HT1080 (cell line): Measurements from ENCODE around the gene TMEM132D. TPM values are rescaled to one million over a fixed set of nuclear protein-coding genes. Genes with fewer than 3 reads are reported as not detected.

Source experiments
- DNase-seq: peaks from one replicate; pipeline ENCODE4 v3.0.0-alpha.2; 2015; ENCODE audit warnings: low read depth
- total RNA-seq: library from RNA; depleted of rRNA; stranded (reverse); fragments of >200 nt; shearing (Covaris generic); gene quantifications from 2 replicates; pipeline ENCODE4 v1.2.3, GENCODE V29; 2014

TMEM132D gene
- total RNA-seq, 1 experiment from 2014 or later: 2.7 TPM

GRCh38 chr12:129372348-129372747 lies 531.5 kb downstream of the TMEM132D start:
- no peak for DNase-seq

- no peak for DNase-seq
Observed at GRCh38 chr12:129371268-129371667, 532.6 kb downstream of the TMEM132D start.

GRCh38 chr12:129366656-129367055 lies 537.2 kb downstream of the TMEM132D start:
- DNase-seq: no peak

GRCh38 chr12:129363041-129363440 lies 540.8 kb downstream of the TMEM132D start:
- DNase-seq: no peak

DNA sequence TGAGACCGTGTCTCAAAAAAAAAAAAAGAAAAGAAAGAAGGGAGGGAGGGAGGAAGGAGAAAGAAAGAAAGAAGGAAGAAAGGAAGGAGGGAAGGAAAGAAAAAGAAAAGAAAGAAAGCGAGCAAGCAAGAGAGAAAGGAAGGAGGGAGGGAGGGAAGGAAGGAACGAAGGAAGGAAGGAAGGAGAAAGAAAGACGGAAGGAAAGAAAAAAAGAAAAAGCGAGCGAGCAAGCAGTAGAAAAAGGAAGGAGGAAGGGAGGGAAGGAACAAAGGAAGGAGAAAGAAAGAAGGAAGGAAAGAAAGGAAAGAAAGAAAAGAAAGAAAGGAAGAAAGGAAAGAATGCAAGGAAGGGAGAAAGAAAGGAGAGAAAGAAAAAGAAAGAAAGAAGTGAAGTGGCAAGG lies 546.6 kb downstream of the TMEM132D start:
- DNase-seq: no peak

GRCh38 chr12:129351481-129351880 lies 552.3 kb downstream of the TMEM132D start:
- no peak for DNase-seq

DNA sequence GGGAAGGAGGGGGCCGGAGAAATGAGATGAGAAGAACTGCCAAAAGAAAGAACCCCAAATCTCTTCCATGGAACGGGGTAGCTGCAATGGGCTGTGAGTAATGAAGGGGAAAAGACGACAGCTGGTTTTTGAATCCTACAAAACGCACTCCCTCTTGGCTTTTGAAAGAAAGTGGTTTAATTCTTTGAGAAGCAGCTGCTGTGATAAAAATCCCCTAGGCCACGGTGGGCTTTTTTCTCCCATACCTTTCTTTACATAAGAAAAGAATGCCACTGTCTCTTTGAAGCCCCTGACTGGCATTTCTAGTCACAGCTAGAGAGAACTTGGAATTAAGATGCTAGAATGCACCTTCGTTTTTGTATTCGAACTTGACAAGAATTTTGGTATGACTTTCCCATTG lies 564.5 kb downstream of the TMEM132D start:
- DNase-seq: no peak

DNA sequence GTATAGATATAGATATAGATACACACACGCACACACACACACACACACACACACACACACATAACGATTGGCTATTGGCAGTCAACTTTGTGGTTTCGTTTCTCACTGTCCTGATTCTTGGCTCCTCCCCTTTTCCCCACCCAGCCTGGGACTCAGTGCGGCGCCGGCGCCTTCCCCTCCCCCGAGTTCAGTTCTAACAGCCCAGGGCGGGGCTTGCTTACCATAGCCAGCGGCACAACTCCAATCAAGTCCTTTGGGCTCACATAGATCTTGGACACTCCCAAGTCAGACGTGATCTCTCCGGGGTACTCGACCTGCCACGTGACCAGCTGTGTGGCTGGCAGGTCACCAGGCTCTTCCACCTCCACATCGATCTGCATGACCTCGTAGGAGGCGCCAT lies 566.4 kb downstream of the TMEM132D start:
- peak; percentile 52 for DNase-seq

GRCh38 chr12:129335773-129336172 lies 568.1 kb downstream of the TMEM132D start:
- DNase-seq: no peak

DNA sequence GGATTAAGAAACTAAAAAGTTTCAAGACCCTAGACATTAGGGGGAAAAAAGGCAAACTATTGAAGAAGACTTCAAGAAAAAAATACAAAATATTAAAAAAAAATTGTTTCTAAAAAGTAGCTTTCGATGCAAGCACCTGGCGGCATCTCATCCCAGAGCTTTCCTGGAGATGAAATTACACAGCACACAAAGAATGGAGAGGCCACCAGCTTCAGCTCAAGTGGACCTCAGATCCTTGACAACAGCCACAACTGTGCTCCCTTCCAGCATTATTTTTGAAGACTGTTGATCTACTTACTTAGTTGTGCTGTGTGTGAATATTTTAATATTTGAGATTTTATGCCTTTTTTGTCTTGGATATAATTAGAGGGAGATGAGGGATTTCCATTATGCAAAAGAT lies 571.5 kb downstream of the TMEM132D start:
- no peak for DNase-seq

GRCh38 chr12:129331356-129332085 lies 572.3 kb downstream of the TMEM132D start:
- peak; percentile 77 for DNase-seq

- DNase-seq: no peak
Observed at GRCh38 chr12:129328235-129328634, 575.6 kb downstream of the TMEM132D start.

DNA sequence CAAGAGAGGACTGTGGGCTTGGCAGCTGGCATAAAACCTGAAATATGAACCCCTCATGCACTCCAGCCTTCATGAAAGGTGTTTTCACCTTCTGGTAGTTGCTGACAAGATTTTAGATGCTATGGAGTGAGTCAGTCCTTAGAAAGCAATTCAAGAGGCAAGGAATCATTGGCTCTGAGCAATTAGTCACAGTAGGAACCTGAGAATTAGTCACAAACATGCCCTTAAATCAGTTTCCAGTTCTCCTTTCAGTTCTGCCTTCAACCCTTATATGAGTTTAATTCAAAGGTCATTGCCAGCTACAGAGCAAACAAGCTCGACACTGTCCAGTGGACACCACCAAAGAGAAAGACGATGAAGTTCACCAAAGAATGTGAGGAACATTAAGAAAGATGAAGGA lies 578.3 kb downstream of the TMEM132D start:
- DNase-seq: peak; percentile 77

GRCh38 chr12:129312048-129312447 lies 591.8 kb downstream of the TMEM132D start:
- DNase-seq: no peak

DNA sequence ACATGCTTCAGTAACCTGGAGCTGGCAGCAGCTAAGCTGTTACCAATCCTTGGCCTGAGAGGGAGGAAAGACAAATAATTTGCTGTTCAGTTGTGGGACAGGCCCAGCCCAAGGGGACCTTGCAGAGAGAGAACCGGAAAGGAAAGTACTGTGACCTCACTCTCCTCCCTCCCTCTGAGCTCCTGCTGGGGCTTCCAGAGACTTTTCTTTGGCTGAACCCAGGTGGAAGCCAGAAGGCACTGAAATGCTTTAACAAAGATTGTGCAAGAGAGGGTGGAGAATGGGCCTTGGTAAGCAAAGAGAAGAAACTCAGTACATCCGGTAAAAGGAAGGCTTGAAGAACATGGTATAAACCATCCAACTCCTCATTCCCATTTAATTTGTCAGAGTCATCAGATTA lies 593.5 kb downstream of the TMEM132D start:
- peak; percentile 43 for DNase-seq

- DNase-seq: no peak
Observed at GRCh38 chr12:129305851-129306250, 598.0 kb downstream of the TMEM132D start.

DNA sequence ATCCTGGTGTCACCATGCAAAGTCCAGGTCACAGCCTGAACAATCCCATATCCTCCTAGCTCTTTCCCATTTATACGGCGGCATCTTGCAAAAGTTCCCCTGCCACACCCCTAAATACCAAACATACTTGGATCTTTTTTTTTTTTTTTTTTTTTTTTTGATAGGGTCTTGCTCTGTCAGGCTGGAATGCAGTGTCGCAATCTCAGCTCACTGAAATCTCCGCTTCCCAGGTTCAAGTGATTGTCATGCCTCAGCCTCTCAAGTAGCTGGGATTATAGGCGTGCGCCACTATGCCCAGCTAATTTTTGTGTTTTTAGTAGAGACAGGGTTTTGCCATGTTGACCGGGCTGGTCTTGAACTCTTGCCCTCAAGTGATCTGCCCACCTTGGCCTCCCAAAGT lies 599.3 kb downstream of the TMEM132D start:
- DNase-seq: peak; percentile 46

- DNase-seq: no peak
Observed at GRCh38 chr12:129300011-129300410, 603.8 kb downstream of the TMEM132D start.

- peak; percentile 84 for DNase-seq
Observed at GRCh38 chr12:129298921-129299320, 604.9 kb downstream of the TMEM132D start.

GRCh38 chr12:129296671-129297070 lies 607.2 kb downstream of the TMEM132D start:
- DNase-seq: peak; percentile 34

DNA sequence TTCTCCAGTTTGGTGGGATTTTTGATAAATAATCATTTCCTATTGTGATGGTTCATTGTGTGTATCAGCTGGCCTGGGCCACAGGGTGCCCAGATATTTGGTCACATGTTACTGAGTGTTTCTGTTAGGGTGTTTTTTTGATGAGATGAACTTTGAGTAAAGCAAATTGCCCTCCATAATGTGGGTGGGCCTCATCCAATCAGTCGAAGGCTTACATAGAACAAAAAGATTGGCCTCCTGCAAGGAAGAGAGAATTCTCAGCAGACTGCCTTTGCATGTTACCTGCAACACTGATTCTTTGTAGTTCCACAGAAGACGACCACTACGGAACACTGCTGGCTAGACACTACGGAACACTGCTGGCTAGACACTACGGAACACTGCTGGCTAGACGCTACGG lies 609.0 kb downstream of the TMEM132D start:
- DNase-seq: no peak

GRCh38 chr12:129279771-129280170 lies 624.1 kb downstream of the TMEM132D start:
- DNase-seq: no peak

DNA sequence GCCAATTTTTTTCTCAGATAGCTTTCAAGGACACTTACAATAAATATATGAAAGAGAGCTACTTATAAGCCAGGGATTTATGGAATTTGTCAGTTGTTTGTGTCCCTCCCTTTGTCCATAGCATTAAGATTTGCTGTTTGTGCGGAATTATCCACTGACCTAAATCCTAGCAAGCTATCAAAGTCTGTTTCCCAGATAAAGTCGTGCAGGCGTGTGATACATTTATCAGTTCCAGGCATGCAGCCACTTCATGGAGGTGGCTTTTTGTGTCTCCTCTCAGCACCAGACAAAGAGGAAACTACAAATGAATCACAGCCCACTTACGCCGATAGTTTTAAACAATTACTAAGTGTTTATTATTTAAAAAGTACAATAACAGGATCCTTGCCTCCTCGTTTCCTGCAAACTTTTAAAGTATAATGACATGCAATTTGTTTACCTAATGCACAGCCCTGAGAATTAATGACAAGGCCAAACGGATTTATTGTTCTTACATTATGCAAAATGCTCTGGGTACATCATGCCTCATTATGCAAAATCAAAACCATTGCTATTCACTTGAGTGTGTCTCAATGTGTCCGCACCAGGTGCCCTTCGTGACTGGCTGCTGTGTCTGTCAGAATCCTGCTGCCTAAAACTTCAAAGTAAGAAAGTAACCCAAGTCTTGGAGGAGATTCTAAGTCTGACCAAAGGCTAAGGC lies 627.3 kb downstream of the TMEM132D start:
- DNase-seq: peak; percentile 33
